WTC11 (cell line): Measurements from ENCODE around the gene ZDHHC4. TPM values are rescaled to one million over a fixed set of nuclear protein-coding genes. Genes with fewer than 3 reads are reported as not detected.

Experiments used
- ATAC-seq: fragments of 200-7000 bp; cut with Tn5 transposase; 2 replicates; pipeline ENCODE4 v1.10.0; 2021; ENCODE audit warnings: mild to moderate bottlenecking, moderate library complexity
- Bru-seq: library from RNA; stranded (reverse); fragments of 400-500 nt; gene quantifications from one replicate; lab custom pipeline; 2021; lab: Mats Ljungman, UMichigan
- CTCF ChIA-PET: fragments of 300-600 bp; sonication (Branson Sonifier 250); formaldehyde crosslinking; loops from one replicate; lab custom pipeline; 2021; ENCODE audit warnings: antibody characterized with exemption; lab: Charles Lee
- POLR2A ChIA-PET: fragments of 350-600 bp; sonication (Branson Sonifier 250); formaldehyde crosslinking; loops from one replicate; lab custom pipeline; 2021; ENCODE audit warnings: antibody characterized with exemption; lab: Charles Lee
- DNase-seq: peaks from one replicate; pipeline ENCODE4 v3.0.0; 2021; ENCODE audit warnings: low spot score
- H3K27ac Mint-ChIP-seq: 2 replicates; pipeline ENCODE4 v1.8.0; 2021; ENCODE audit warnings: mixed read lengths
- H3K27me3 Mint-ChIP-seq: 2 replicates; pipeline ENCODE4 v1.8.0; 2021; ENCODE audit warnings: low read depth, mild to moderate bottlenecking, moderate library complexity, mixed read lengths
- H3K36me3 Mint-ChIP-seq: 2 replicates; pipeline ENCODE4 v1.8.0; 2021; ENCODE audit warnings: mixed read lengths
- H3K4me1 Mint-ChIP-seq: 2 replicates; pipeline ENCODE4 v1.8.0; 2022; ENCODE audit warnings: mixed read lengths
- H3K4me3 Mint-ChIP-seq: 2 replicates; pipeline ENCODE4 v1.8.0; 2021; ENCODE audit warnings: mild to moderate bottlenecking, moderate library complexity, mixed read lengths
- H3K9me3 Mint-ChIP-seq: 2 replicates; pipeline ENCODE4 v1.8.0; 2021; ENCODE audit warnings: mixed read lengths
- ARID4B ChIP-seq: sonication (generic); formaldehyde crosslinking; IDR thresholded peaks from 2 replicates; pipeline ENCODE4 v1.8.0; 2023; ENCODE audit warnings: missing genetic modification reagents, mild to moderate bottlenecking, borderline replicate concordance
- CREB1 ChIP-seq: sonication (generic); formaldehyde crosslinking; IDR thresholded peaks from 2 replicates; pipeline ENCODE4 v1.8.0; 2023; ENCODE audit warnings: mild to moderate bottlenecking, missing genetic modification reagents
- CREM ChIP-seq: sonication (generic); formaldehyde crosslinking; IDR thresholded peaks from 2 replicates; pipeline ENCODE4 v1.8.1; 2022; ENCODE audit warnings: mild to moderate bottlenecking, missing genetic modification reagents, moderate library complexity
- E2F5 ChIP-seq: sonication (generic); formaldehyde crosslinking; IDR thresholded peaks from 2 replicates; pipeline ENCODE4 v1.8.1; 2022; ENCODE audit warnings: mild to moderate bottlenecking, moderate library complexity, missing genetic modification reagents
- ESRRA ChIP-seq: sonication (generic); formaldehyde crosslinking; IDR thresholded peaks from 2 replicates; pipeline ENCODE4 v1.8.1; 2022; ENCODE audit warnings: mild to moderate bottlenecking, missing genetic modification reagents, borderline replicate concordance
- FOXK1 ChIP-seq: sonication (generic); formaldehyde crosslinking; IDR thresholded peaks from 2 replicates; pipeline ENCODE4 v1.8.0; 2022; ENCODE audit warnings: mild to moderate bottlenecking, moderate library complexity, missing genetic modification reagents
- GABPB1 ChIP-seq: sonication (generic); formaldehyde crosslinking; IDR thresholded peaks from 2 replicates; pipeline ENCODE4 v1.8.1; 2023; ENCODE audit warnings: mild to moderate bottlenecking, missing genetic modification reagents
- IRF1 ChIP-seq: sonication (generic); formaldehyde crosslinking; IDR thresholded peaks from 2 replicates; pipeline ENCODE4 v1.8.0; 2023; ENCODE audit warnings: missing genetic modification reagents
- MLX ChIP-seq: sonication (generic); formaldehyde crosslinking; IDR thresholded peaks from 2 replicates; pipeline ENCODE4 v1.8.1; 2023; ENCODE audit warnings: mild to moderate bottlenecking, missing genetic modification reagents, moderate library complexity
- NR2C2 ChIP-seq: sonication (generic); formaldehyde crosslinking; IDR thresholded peaks from 2 replicates; pipeline ENCODE4 v1.8.0; 2022; ENCODE audit warnings: mild to moderate bottlenecking, missing genetic modification reagents
- SOX15 ChIP-seq: fragments of 250-450 bp; sonication (Bioruptor Pico); IDR thresholded peaks from 2 replicates; pipeline ENCODE4 v1.9.0; 2021; ENCODE audit warnings: mild to moderate bottlenecking
- STAT6 ChIP-seq: sonication (generic); formaldehyde crosslinking; conservative IDR thresholded peaks from 2 replicates; pipeline ENCODE4 v1.8.1; 2023; ENCODE audit warnings: mild to moderate bottlenecking, low read depth, missing genetic modification reagents, moderate library complexity
- TEAD1 ChIP-seq: sonication (generic); formaldehyde crosslinking; IDR thresholded peaks from 2 replicates; pipeline ENCODE4 v1.8.0; 2022; ENCODE audit warnings: mild to moderate bottlenecking, missing genetic modification reagents
- USF1 ChIP-seq: sonication (generic); formaldehyde crosslinking; IDR thresholded peaks from 2 replicates; pipeline ENCODE4 v1.8.0; 2022; ENCODE audit warnings: mild to moderate bottlenecking, missing genetic modification reagents
- USF2 ChIP-seq: sonication (generic); formaldehyde crosslinking; IDR thresholded peaks from 2 replicates; pipeline ENCODE4 v1.8.1; 2023; ENCODE audit warnings: mild to moderate bottlenecking, missing genetic modification reagents, moderate library complexity
- ZBTB21 ChIP-seq: sonication (generic); formaldehyde crosslinking; IDR thresholded peaks from 2 replicates; pipeline ENCODE4 v1.8.1; 2023; ENCODE audit warnings: mild to moderate bottlenecking, missing genetic modification reagents, borderline replicate concordance
- ZNF219 ChIP-seq: sonication (generic); formaldehyde crosslinking; IDR thresholded peaks from 2 replicates; pipeline ENCODE4 v1.8.0; 2023; ENCODE audit warnings: missing genetic modification reagents, mild to moderate bottlenecking, borderline replicate concordance
- ZNF423 ChIP-seq: fragments of 250-450 bp; sonication (Bioruptor Pico); IDR thresholded peaks from 2 replicates; pipeline ENCODE4 v2.1.2; 2022; ENCODE audit warnings: mild to moderate bottlenecking, moderate library complexity
- ZNF512 ChIP-seq: sonication (generic); formaldehyde crosslinking; IDR thresholded peaks from 2 replicates; pipeline ENCODE4 v1.8.1; 2022; ENCODE audit warnings: missing genetic modification reagents, borderline replicate concordance
- long read RNA-seq, 3 experiments: library from RNA in 1 of 3; library from capped mRNA in 1 of 3; library from polyadenylated mRNA in 1 of 3; unstranded in 2 of 3; stranded (forward) in 1 of 3; transcript quantifications; one replicate each; pipeline ENCODE4 v2.0.0, GENCODE V29; 2021
- total RNA-seq: library from RNA; stranded (reverse); gene quantifications from 3 replicates; pipeline ENCODE4 v1.2.3, GENCODE V29; 2021

ZDHHC4 gene
- total RNA-seq (37.7 to 48.2 TPM (median 46.4 TPM) in 3 replicates), Bru-seq, nascent RNA (percentile 66 among the genes with signal in this experiment)
- long read RNA-seq, experiment 1, transcript ZDHHC4-206 (8 exons, 1,348 nt): minor isoform, 11 of 95 reads
- long read RNA-seq, experiment 1, transcript ZDHHC4-201 (8 exons, 1,259 nt): major isoform, 45 of 95 reads
- long read RNA-seq, experiment 1, transcript ZDHHC4-205 (8 exons, 1,552 nt): minor isoform, 6 of 95 reads
- long read RNA-seq, experiment 1, transcript ZDHHC4-203 (9 exons, 1,461 nt): minor isoform, 5 of 95 reads
- long read RNA-seq, experiment 1, partial matches to known transcripts: 7 of 95 reads
- long read RNA-seq, experiment 1, other reads (novel, unspliced or antisense): 18 of 95 reads
- long read RNA-seq, experiment 2, transcript ZDHHC4-201 (8 exons, 1,259 nt): major isoform, 15 of 59 reads
- long read RNA-seq, experiment 2, transcript ZDHHC4-208 (2 exons, 718 nt): minor isoform, 6 of 59 reads
- long read RNA-seq, experiment 2, partial matches to known transcripts: 18 of 59 reads
- long read RNA-seq, experiment 2, other reads (novel, unspliced or antisense): 10 of 59 reads
- long read RNA-seq, experiment 3, transcript ZDHHC4-205 (8 exons, 1,552 nt): minor isoform, 7 of 83 reads
- long read RNA-seq, experiment 3, transcript ZDHHC4-206 (8 exons, 1,348 nt): minor isoform, 7 of 83 reads
- long read RNA-seq, experiment 3, transcript ZDHHC4-201 (8 exons, 1,259 nt): major isoform, 49 of 83 reads
- long read RNA-seq, experiment 3, partial matches to known transcripts: 8 of 83 reads
- long read RNA-seq, experiment 3, other reads (novel, unspliced or antisense): 8 of 83 reads

- CTCF ChIA-PET: interaction anchor here (1.7 to 5.0 kb wide), 3 partner anchors 13 to 61 kb away, joined by 10 to 27 read pairs (median 10); partner anchors contain the start of gene INTS15
- Mint-ChIP-seq H3K4me1 (no peaks in the 10 kb centered on the region), H3K4me3 (peak within 1 kb of the TSS; percentile 85), H3K27me3 (no peaks in the 10 kb centered on the region), H3K9me3 (no peaks in the 10 kb centered on the region), H3K27ac (peak within 1 kb of the TSS; percentile 92), H3K36me3 (peaks cover 26% of the 10 kb centered on the region)
- peak; percentile 79 for DNase-seq
- POLR2A ChIA-PET: interaction anchor here (0.6 to 1.0 kb wide), 2 partner anchors 32 to 58 kb away, joined by 3 read pairs; no protein-coding TSS in a partner anchor
- ATAC-seq: peak; percentile 83
- TF ChIP-seq IRF1 (0 out of 2 replicates have a peak, but pooled peaks have one; percentile 63), NR2C2 (CRISPR knock-in tag) (peak; percentile 30; the same call in 1 of the 2 replicates), TEAD1 (CRISPR knock-in tag) (0 out of 2 replicates have a peak, but pooled peaks have one; percentile 40), SOX15 (CRISPR knock-in tag) (no peak), ARID4B (CRISPR knock-in tag) (0 out of 2 replicates have a peak, but pooled peaks have one; percentile 42), MLX (CRISPR knock-in tag) (no peak), E2F5 (CRISPR knock-in tag) (peak; percentile 56; the same call in 1 of the 2 replicates), CREM (CRISPR knock-in tag) (peak; percentile 62; the same call in 1 of the 2 replicates), ESRRA (CRISPR knock-in tag) (no peak), STAT6 (CRISPR knock-in tag) (no peak), FOXK1 (CRISPR knock-in tag) (no peak), ZNF423 (peak; percentile 84), ZNF512 (CRISPR knock-in tag) (no peak), USF2 (CRISPR knock-in tag) (peak; percentile 68), ZBTB21 (peak; percentile 95), GABPB1 (CRISPR knock-in tag) (peak; percentile 78), CREB1 (CRISPR knock-in tag) (0 out of 2 replicates have a peak, but pooled peaks have one; percentile 48), USF1 (CRISPR knock-in tag) (peak; percentile 49; the same call in 1 of the 2 replicates), ZNF219 (CRISPR knock-in tag) (no peak)
These were observed at the start of gene ZDHHC4 for GRCh38 chr7:6577369-6578113. Gene ZDHHC4 (plus strand): TSS chr7:6577454. CDS start chr7:6580562, 3,108 bp downstream.
